Sigmoid colon (tissue), 4 donors: ENCODE measurements around the gene SRP54.

ENCODE experiments used
- EP300 ChIP-seq, 4 donors: sonication (generic); formaldehyde crosslinking; IDR thresholded peaks; one replicate each; pipeline ENCODE4 v1.6.1; 2017; ENCODE audit warnings: antibody characterized with exemption in 4 of 4
- POLR2A ChIP-seq, 2 donors: fragments of 450-650 bp; IDR thresholded peaks; one replicate each; pipeline ENCODE4 v1.6.1; 2016; ENCODE audit warnings: antibody characterized with exemption in 2 of 2, mild to moderate bottlenecking in 2 of 2, moderate library complexity in 2 of 2
- POLR2AphosphoS5 ChIP-seq, 4 donors: sonication (generic); formaldehyde crosslinking; IDR thresholded peaks; one replicate each; pipeline ENCODE4 v1.6.1; 2017; ENCODE audit warnings: antibody characterized with exemption in 4 of 4
- TF ChIP-seq, protein P1 (sequence below), 4 experiments: fragments of 450-650 bp in 3 of 4; fragments of 200-600 bp in 1 of 4; IDR thresholded peaks; one replicate each; pipeline ENCODE4 v1.5.1; 2016 to 2019; ENCODE audit warnings: antibody characterized with exemption in 4 of 4, mild to moderate bottlenecking in 3 of 4, moderate library complexity in 2 of 4

DNA sequence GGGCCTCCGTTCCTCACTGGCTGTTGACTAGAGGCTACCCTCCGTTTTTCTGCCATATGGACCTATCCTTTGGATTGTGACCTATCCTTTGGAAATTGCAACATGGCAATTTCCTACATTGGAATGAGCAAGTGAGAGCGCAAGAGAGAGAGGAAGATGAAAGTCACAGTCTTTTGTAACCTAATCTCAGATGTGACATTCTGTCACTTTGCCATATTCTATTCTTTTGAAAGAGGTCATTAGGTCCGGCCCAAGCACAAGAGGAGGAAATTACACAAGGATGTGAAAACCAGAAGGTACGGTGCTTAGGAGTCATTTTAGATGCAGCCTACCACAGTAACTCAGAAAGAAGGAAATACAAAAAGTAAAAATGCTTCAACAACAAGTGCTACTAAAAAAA, 47.3 kb upstream of the SRP54 start:
- TF ChIP-seq, protein P1, sequence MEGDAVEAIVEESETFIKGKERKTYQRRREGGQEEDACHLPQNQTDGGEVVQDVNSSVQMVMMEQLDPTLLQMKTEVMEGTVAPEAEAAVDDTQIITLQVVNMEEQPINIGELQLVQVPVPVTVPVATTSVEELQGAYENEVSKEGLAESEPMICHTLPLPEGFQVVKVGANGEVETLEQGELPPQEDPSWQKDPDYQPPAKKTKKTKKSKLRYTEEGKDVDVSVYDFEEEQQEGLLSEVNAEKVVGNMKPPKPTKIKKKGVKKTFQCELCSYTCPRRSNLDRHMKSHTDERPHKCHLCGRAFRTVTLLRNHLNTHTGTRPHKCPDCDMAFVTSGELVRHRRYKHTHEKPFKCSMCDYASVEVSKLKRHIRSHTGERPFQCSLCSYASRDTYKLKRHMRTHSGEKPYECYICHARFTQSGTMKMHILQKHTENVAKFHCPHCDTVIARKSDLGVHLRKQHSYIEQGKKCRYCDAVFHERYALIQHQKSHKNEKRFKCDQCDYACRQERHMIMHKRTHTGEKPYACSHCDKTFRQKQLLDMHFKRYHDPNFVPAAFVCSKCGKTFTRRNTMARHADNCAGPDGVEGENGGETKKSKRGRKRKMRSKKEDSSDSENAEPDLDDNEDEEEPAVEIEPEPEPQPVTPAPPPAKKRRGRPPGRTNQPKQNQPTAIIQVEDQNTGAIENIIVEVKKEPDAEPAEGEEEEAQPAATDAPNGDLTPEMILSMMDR (IDR thresholded peaks at IDR 0.05) = no peak
- TF ChIP-seq POLR2A (IDR thresholded peaks at IDR 0.05) = no peak
- no peak for TF ChIP-seq POLR2AphosphoS5 (IDR thresholded peaks at IDR 0.05)
- TF ChIP-seq EP300 (IDR thresholded peaks at IDR 0.05) = no peak
